ENCODE results near the gene RAPGEF1. TPM values are rescaled to one million over a fixed set of nuclear protein-coding genes. Genes with fewer than 3 reads are reported as not detected.
"Not testable (repeated sequence)": the region's sequence is repeated elsewhere in the genome, so short reads cannot be mapped to it uniquely, and the experiment has no call there.

The RAPGEF1 gene
- polyA plus RNA-seq, 4 donors = 32.1 to 38.9 (median 37.6) TPM

- no peak for DNase-seq (ENCODE audit: low read depth in 4 of 4, low spot score in 3 of 4)
These were observed 66.3 kb downstream of the RAPGEF1 start for GRCh38 chr9:131673531-131673930.

DNA sequence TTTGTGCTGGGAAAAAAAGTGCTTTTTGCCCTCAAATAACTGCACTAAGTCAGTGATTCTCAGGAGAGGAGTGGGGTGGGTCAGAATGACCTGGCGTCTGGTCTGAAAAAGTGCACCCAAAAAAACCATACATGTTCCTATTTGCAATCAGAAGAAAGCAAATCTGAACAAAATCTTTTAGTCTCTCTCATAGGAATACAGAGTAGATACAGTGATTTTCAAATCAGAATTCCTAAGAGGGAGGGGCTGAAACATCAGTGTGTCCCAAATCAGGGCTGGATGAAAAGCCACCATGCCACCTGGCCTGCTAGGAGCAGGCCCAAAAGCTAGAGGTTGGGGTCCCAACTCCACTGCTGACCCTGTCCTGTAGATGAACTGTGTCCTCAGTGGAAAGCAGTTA lies 66.8 kb downstream of the RAPGEF1 start:
- no peak for DNase-seq (ENCODE audit: low read depth in 4 of 4, low spot score in 3 of 4)

DNA sequence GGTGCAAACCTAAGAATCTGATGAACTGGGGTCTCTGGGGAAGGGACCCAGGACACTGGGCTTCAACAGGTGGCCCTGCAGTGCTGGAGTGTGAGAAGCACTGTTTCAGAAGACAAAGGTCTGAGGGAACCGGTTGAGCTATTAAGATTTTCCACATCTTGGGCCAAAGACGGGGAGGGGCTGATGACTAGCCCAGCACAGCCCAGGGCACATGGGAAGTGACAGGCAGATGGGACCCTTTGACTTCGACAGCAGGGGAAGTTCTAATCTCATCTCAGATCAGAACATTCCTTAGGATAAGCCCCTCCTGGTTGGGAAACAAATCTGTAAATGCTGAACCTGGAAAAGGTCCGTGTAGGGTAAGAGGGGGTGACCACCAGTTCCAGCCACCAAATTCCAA lies 67.4 kb downstream of the RAPGEF1 start:
- no peak for DNase-seq (ENCODE audit: low read depth in 4 of 4, low spot score in 3 of 4)

GRCh38 chr9:131671133-131671520 lies 68.7 kb downstream of the RAPGEF1 start:
- DNase-seq (ENCODE audit: low read depth in 4 of 4, low spot score in 3 of 4) = no peak

DNA sequence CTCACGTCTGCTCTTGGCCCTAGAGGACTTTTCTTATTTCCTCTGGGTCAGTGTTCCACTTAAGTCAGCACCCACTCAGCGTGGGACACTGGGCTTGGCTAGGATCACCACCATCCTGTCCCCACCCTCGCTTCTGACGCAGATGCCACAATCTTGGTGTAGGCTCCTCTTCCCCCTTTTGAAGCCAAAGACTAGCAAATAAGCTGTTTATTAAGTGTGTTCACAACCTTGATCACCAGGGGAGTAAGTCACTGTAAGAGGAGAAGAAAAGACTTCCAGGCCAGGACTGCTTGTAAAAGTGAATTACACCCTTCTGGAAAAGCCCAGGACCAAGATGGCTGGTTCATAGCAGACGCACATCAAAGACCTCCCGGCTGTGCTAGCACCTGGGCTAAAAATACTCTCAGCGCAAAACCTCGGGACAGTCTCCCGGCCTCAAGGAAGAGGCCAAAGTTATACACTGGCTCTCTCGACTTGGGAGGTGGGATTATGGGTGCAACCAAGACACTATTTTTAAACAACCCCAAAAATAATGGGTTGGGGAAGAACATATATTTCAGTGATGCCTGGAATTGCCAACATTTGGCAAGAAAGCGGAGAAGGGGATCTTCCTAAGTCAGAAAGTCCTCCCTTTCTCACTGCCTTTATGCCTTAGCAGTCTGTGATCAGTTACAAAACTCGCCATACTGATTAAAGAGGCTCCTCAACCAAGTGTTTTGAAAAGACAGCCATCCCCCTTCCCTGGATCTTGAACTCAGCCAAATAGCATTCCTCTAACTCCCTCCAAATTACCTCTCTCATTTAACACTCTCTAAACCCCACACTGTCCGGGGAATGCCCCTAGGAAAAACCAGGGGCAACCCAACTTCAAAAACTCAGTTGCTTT lies 69.4 kb downstream of the RAPGEF1 start:
- DNase-seq (ENCODE audit: low read depth in 4 of 4, low spot score in 3 of 4) = peak in 1 of 4 donors; percentile 57

DNA sequence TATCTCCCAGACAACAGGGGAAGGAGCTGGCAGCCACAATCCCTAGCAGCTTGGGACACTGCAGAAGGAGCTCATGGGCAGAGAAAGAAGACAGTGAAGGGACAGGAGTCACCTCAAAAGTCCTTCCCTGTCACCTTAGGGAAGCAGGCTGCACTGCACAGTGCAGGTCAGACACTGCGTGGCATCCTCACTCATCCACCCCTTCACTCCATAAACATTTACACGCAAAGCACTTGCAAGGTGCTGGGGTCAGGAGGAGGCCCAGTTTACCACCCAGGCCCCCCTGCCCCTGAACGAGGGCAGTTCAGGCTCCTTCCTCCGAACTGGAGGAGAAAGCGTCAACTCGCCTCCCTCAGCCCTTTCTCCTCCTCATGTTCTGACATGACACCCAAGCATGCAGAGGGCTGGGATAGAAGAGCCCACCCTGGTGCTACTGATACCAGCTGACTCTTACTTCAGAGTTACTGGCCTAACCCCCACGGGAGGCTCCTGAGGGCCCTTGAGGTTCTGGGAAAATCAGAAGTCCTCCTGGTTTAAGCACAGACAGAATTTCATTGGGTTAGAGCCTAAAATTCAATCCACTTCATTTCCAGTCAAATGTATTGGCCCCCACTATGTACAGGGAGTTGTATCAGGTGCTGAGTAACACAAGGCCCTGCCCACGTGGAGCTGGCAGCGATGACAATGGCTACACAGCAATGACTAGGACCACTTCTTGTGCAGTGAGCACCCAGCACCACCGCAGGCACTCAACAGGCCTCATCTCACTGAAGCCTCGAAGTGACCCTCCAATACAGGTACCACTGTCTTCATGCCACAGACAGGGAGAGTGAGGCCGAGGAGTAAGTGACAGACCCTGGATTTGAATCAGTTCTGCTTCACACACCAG lies 70.4 kb downstream of the RAPGEF1 start:
- no peak for DNase-seq (ENCODE audit: low read depth in 4 of 4, low spot score in 3 of 4)

DNA sequence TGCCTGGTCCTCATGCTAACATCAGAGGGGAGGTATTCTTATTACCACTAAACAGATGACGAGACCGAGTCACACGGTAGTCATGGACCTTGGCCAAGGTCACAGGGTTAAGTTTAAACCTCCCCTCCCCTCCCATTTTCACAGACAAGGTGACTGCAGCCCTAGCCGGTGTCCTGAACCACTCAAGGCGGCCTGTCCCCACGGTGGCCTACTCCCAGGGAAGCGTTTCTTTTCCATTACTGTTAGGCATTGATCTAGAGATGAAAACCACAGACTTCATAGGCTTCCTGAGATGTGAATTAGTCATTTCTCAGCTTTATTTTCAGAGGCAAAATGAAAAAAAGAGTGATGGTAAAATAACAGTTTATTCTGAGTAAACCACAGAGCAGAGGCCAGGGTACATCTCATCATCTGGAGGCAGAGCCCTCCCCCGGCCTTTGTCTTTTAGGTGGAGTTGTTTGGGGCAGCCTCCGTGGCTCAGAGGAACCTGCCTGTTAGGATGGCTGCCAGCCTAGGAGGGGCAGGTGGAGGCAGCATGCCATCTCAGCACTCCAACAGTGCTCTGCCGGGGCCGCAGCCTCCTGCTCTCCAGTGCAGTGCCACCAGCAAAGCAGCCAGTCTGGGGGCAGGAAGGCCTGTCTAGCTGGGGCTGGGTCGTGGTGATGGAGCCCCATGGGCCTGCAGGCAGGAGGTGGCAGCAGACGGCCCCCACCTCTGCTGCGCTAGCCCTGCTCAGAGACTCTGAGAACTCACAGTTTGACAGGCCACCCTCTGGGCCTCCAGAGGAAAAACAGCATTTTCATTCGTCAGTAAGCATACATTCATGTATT lies 71.2 kb downstream of the RAPGEF1 start:
- DNase-seq (ENCODE audit: low read depth in 4 of 4, low spot score in 3 of 4) = no peak

DNA sequence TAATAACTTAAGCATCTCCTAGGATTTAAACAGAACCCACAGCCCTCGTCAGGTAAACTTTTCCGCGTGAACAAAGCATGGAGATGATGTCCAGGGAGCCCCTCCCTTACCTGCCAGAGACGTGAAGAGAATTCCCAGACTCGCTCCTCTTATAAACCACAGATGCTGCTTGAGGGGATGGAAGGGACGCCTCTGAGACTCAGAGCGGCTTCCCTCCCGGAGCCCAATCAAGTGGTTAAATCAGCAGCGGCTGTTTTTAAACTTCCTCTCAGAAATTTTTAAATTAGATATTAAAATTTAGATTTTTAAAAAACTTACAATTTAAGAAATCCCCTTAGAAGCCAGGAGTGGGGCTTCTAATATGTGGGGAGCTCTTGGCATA lies 71.8 kb downstream of the RAPGEF1 start:
- DNase-seq (ENCODE audit: low read depth in 4 of 4, low spot score in 3 of 4) = no peak

GRCh38 chr9:131667576-131667975 lies 72.3 kb downstream of the RAPGEF1 start:
- no peak for DNase-seq (ENCODE audit: low read depth in 4 of 4, low spot score in 3 of 4)

DNA sequence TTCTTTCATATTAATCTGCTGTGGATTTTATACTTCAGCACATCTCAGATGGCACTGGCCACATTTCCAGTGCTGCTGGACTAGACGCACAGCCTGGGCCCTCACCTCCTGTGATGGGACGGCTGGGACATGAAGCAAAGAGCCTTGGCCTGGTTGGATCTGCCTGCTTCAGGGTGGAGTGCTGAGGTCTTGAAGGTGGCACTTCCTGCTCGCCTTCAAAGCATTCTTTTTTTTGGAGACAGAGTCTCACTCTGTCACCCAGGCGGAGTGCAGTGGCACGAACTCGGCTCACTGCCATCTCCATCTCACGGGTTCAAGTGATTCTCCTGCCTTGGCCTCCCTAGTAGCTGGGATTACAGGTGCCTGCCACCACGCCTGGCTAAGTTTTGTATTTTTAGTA lies 73.1 kb downstream of the RAPGEF1 start:
- DNase-seq (ENCODE audit: low read depth in 4 of 4, low spot score in 3 of 4) = no peak

GRCh38 chr9:131666029-131666428 lies 73.8 kb downstream of the RAPGEF1 start:
- no peak for DNase-seq (ENCODE audit: low read depth in 4 of 4, low spot score in 3 of 4)

- no peak for DNase-seq (ENCODE audit: low read depth in 4 of 4, low spot score in 3 of 4)
These were observed 76.6 kb downstream of the RAPGEF1 start for GRCh38 chr9:131663288-131663687.

- DNase-seq (ENCODE audit: low read depth in 4 of 4, low spot score in 3 of 4) = not testable (repeated sequence)
These were observed 77.6 kb downstream of the RAPGEF1 start for GRCh38 chr9:131662289-131662621.

DNA sequence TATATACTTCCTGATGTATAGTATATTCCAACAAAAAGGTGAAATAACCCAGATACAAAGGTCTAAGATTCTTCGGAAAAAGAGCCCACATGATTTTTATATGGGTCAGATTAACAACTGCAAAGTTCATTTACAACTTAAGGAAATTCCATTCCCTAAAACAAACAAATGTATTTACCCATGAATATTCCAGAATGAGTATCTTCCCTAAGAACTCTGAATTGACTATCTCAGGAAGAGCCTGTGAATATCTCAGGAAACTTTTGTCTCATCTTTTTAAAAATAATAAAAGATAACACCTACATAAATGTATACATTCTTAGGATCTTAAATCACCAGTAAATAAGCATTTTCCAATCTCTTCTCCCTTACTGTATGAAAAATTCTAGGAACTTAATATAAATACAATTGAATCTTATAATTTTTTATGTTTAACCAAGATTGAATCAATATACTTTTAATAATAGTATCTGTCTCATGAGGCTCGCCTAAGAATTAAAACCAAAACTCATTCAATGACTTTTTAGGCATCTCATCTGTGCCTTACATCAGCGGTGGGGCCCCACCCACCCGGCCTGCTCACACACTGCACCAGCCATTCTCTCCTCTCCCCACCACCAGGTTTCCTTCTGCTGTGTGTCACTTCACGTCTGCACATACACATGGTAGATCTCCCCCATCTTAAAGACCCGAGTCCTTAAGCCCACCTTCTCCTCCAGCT lies 78.1 kb downstream of the RAPGEF1 start:
- DNase-seq (ENCODE audit: low read depth in 4 of 4, low spot score in 3 of 4) = no peak

GRCh38 chr9:131660466-131661405 lies 79.1 kb downstream of the RAPGEF1 start:
- DNase-seq (ENCODE audit: low read depth in 4 of 4, low spot score in 3 of 4) = no peak

- DNase-seq (ENCODE audit: low read depth in 4 of 4, low spot score in 3 of 4) = no peak
These were observed 81.3 kb downstream of the RAPGEF1 start for GRCh38 chr9:131658377-131659129.

DNA sequence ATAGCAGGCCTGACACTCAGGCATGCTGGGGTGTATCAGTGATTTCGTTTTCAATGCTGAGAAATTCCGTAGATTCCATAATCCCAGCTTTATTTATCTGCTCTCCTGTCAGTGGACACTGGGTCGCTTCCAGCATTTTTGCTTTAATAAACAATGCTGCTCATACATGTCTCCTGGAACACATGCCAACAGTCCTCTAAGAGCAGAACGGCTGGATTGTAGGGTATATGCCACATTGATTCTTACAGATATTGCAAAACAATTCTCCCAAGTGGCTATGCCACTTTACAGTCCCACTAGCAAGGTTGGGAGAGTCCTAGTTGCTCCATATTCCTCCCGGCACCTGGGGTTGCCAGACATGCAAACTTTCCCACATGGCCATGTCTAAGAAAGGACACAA lies 81.9 kb downstream of the RAPGEF1 start:
- DNase-seq (ENCODE audit: low read depth in 4 of 4, low spot score in 3 of 4) = no peak

DNA sequence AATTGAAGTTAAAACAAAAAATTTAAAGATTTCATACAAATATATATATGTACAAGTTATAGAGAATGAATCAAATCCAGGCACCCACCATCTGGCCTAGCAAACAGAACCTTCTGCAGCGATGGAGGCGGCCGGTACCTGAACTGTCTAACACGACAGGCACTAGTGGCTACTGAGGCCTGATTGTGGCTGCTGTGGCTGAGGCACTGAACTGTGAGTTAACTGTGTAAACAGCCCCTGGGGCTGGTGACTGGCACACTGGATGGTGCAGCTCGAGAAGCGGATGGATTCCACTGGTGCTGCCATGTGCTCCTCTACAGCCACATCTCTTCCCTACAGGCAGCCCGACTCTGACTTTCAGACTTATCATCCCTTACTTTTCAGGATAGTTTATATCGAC lies 82.4 kb downstream of the RAPGEF1 start:
- no peak for DNase-seq (ENCODE audit: low read depth in 4 of 4, low spot score in 3 of 4)

DNA sequence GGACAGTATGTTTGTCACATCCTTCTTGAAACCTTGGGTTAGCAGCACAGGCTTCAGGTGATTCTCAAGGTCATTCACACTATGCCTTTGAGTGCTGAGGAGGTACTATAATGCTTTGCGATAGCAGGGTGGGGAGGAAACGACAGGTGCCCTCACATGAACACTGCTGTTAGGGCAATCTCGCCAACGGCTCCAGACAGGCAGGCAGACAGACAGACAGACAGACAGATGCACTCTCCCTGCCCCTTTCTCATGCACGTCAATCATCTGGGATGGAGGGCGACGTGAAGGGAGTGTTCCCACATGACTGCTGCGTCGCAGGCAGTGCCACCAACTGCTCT lies 82.9 kb downstream of the RAPGEF1 start:
- DNase-seq (ENCODE audit: low read depth in 4 of 4, low spot score in 3 of 4) = no peak
